Spleen (tissue), 11 donors: Measurements from ENCODE around the gene CLCN3. TPM values are rescaled to one million over a fixed set of nuclear protein-coding genes. Genes with fewer than 3 reads are reported as not detected.

Source experiments
- DNase-seq: peaks from one replicate; pipeline ENCODE4 v3.0.0-alpha.2; 2020
- H3K27ac ChIP-seq, 8 donors: fragments of 200-600 bp; sonication (generic) in 7 of 8; 1 replicate in 4 of 8; 2 replicates in 4 of 8; pipeline versions ENCODE4 v1.5.0 to v1.8.0; 2016 to 2021; ENCODE audit warnings: inconsistent platforms in 4 of 8, mild to moderate bottlenecking in 4 of 8, moderate library complexity in 1 of 8
- H3K27me3 ChIP-seq, 7 donors: fragments of 200-600 bp; sonication (generic) in 6 of 7; replicated peaks in 1 of 7; 1 replicate in 4 of 7; 2 replicates in 3 of 7; pipeline versions ENCODE4 v1.5.0 to v1.8.0; 2016 to 2021; ENCODE audit warnings: inconsistent platforms in 3 of 7, mild to moderate bottlenecking in 1 of 7
- H3K36me3 ChIP-seq, 6 donors: fragments of 200-600 bp; sonication (generic) in 5 of 6; 1 replicate in 4 of 6; 2 replicates in 2 of 6; pipeline versions ENCODE4 v1.5.0 to v1.8.0; 2016 to 2021; ENCODE audit warnings: inconsistent platforms in 2 of 6
- H3K4me1 ChIP-seq, 6 donors: fragments of 200-600 bp; sonication (generic) in 5 of 6; 1 replicate in 3 of 6; 2 replicates in 3 of 6; pipeline versions ENCODE4 v1.5.0 to v1.8.0; 2016 to 2021; ENCODE audit warnings: inconsistent platforms in 3 of 6
- H3K4me3 ChIP-seq, 8 donors: fragments of 200-600 bp; sonication (generic) in 7 of 8; 1 replicate in 4 of 8; 2 replicates in 4 of 8; pipeline versions ENCODE4 v1.5.0 to v1.8.0; 2016 to 2021; ENCODE audit warnings: inconsistent platforms in 4 of 8, mild to moderate bottlenecking in 4 of 8, moderate library complexity in 2 of 8
- H3K9me3 ChIP-seq, 8 donors: fragments of 200-600 bp; sonication (generic) in 7 of 8; 1 replicate in 4 of 8; 2 replicates in 4 of 8; pipeline versions ENCODE4 v1.5.0 to v1.8.0; 2016 to 2021; ENCODE audit warnings: inconsistent platforms in 4 of 8
- POLR2A ChIP-seq, 3 donors: fragments of 450-650 bp; IDR thresholded peaks; one replicate each; pipeline ENCODE4 v1.5.1; 2017; ENCODE audit warnings: antibody characterized with exemption in 3 of 3, mild to moderate bottlenecking in 1 of 3
- POLR2AphosphoS5 ChIP-seq, 3 donors: sonication (generic); formaldehyde crosslinking; IDR thresholded peaks; one replicate each; pipeline ENCODE4 v1.5.1; 2017; ENCODE audit warnings: antibody characterized with exemption in 3 of 3
- WGBS, 5 donors: extraction: QIAGEN DNeasy Blood & Tissue Kit in 3 of 5; methylation state at CpG; one replicate each; pipeline versions ENCODE4 v1.1.5 to v1.1.7; 2013 to 2018; 5-methylcytosine and 5-hydroxymethylcytosine counted together
- intact Hi-C: fragments of 100-400 bp; cut with DNase I; formaldehyde crosslinking; loops from one replicate; pipeline ENCODE4 v1.15.0; 2023; ENCODE audit warnings: low total_unique reads
- polyA plus RNA-seq, 3 donors: library from polyadenylated mRNA; stranded (reverse); fragments of 200-250 nt; gene quantifications; one replicate each; pipeline ENCODE4 v1.2.1, GENCODE V29; 2013
- total RNA-seq, 7 donors: library from RNA; depleted of rRNA in 3 of 7; stranded (reverse); fragments of >200 nt in 3 of 7; fragmentation: NEBNext Ultra II Directional in 4 of 7; extraction: Animal tissue kit (Norgen Biotek cat#: 25700) in 4 of 7; gene quantifications; one replicate each; pipeline versions ENCODE4 v1.1.0 to v1.2.1, GENCODE V29; 2016 to 2021
- TF ChIP-seq, protein P1 (sequence below), 11 experiments: fragments of 200-600 bp in 7 of 11; fragments of 450-650 bp in 4 of 11; sonication (generic) in 4 of 11; IDR thresholded peaks in 8 of 11; conservative IDR thresholded peaks in 3 of 11; 1 replicate in 7 of 11; 2 replicates in 4 of 11; pipeline versions ENCODE4 v1.4.0 to v1.8.0; 2016 to 2021; ENCODE audit warnings: antibody characterized with exemption in 11 of 11, inconsistent platforms in 4 of 11, mild to moderate bottlenecking in 1 of 11
- donor health status: healthy with polysubstance abuse.
- donor health status: DM: no; HTN: no; CAD: no; lungs with moderate emphysema.
- donor health status: DM: no; HTN: no; CAD: no.
- donor health status: Bipolar disorder and iron deficiency.
- donor health status: healthy.
- donor health status: DM: no; HTN: no; CAD: no.
- donor health status: DM: yes; HTN: yes; CAD: no.

Gene CLCN3
- total and polyA plus RNA-seq, 10 donors, result 4.0 to 43.3 (median 30.4) TPM

DNA sequence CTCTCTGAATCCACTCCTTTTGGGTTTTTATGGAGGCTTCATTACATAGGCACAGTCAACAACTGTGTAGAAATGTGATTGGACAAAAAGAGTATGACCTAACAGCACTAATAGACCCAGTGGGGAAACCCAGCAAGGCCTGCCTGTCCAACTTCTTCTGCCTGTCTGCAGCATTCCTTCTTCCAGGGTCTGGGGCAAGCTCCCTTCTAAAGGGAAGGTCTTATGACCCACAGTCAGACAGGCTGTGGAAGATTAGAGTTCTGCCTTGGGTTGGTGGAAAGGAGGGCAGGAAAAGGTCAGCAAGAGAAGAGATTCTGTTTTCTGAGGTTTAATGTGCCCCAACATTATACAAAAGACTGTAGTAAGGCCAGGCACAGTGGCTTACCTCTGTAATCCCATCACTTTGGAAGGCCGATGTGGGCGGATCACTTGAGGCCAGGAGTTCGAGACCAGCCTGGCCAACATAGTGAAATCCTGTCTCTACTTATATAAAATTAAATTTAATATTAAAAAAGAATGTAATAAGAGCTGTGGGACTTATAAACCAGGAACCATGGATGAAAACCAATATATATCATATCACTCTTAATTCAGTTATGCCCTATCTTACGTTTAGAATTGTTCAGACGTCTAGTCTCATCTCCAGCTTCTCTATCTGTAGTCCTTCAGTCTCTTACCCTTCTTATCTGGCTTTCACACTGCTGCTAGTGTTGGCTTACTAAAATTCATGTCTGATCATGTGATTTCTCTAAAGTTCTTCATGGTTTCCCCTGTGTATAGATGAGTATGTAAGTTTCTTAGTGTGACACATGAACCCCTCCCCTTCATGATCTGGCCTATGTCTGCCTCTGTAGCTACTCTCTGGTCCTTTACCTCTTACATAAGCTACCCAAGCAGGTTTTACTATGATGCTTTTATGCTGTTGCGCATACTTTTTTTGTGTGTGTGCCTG, 6.2 kb downstream of the CLCN3 start:
- no peak overlapping the region for H3K27ac ChIP-seq
- peaks cover 0 to 5% (median 0%) of the 10 kb centered on the region in 6 donors for H3K36me3 ChIP-seq
- TF ChIP-seq, protein P1, sequence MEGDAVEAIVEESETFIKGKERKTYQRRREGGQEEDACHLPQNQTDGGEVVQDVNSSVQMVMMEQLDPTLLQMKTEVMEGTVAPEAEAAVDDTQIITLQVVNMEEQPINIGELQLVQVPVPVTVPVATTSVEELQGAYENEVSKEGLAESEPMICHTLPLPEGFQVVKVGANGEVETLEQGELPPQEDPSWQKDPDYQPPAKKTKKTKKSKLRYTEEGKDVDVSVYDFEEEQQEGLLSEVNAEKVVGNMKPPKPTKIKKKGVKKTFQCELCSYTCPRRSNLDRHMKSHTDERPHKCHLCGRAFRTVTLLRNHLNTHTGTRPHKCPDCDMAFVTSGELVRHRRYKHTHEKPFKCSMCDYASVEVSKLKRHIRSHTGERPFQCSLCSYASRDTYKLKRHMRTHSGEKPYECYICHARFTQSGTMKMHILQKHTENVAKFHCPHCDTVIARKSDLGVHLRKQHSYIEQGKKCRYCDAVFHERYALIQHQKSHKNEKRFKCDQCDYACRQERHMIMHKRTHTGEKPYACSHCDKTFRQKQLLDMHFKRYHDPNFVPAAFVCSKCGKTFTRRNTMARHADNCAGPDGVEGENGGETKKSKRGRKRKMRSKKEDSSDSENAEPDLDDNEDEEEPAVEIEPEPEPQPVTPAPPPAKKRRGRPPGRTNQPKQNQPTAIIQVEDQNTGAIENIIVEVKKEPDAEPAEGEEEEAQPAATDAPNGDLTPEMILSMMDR (IDR thresholded peaks at IDR 0.05 in 8 of 11, conservative IDR thresholded peaks at IDR 0.05 in 3 of 11), result no peak
- TF ChIP-seq POLR2A (IDR thresholded peaks at IDR 0.05) (no peak), POLR2AphosphoS5 (IDR thresholded peaks at IDR 0.05) (no peak)
- WGBS, 5 donors, result 93 to 99% (median 96%) methylated on average over 6 of the region's 6 CpGs
- no peaks in the 10 kb centered on the region for H3K9me3 ChIP-seq
- no peak overlapping the region for H3K4me3 ChIP-seq
- no peak for DNase-seq
- no peaks in the 10 kb centered on the region for H3K27me3 ChIP-seq
- intact Hi-C loops, result no loop called here
- H3K4me1 ChIP-seq, result peaks cover 15 to 50% (median 22%) of the 10 kb centered on the region in 6 donors

DNA sequence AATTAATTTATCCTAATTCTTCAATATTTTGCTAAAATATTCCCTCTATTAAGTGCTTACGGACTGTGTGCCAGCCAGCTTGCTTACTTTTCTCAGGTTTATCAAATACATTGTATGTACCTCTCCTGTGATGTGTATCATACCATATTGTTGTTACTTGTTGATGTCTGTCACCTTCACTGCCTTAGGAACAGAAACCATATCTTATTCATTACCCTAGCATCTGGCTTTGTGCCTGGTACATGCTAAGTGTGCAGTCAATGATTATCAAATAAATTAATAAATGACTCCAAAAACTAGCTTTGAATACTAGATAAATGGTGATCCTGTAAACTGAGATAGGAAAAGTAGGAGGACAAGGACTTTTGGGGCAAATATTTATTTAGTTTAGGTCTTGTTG, 6.9 kb downstream of the CLCN3 start:
- Histone ChIP-seq H3K9me3 (no peaks in the 10 kb centered on the region), H3K27ac (no peak overlapping the region), H3K4me3 (no peak overlapping the region), H3K36me3 (peaks cover 0 to 5% (median 0%) of the 10 kb centered on the region in 6 donors), H3K4me1 (peaks cover 9 to 49% (median 18%) of the 10 kb centered on the region in 6 donors), H3K27me3 (no peaks in the 10 kb centered on the region)
- no peak for TF ChIP-seq POLR2AphosphoS5 (IDR thresholded peaks at IDR 0.05)
- TF ChIP-seq POLR2A (IDR thresholded peaks at IDR 0.05), result no peak
- TF ChIP-seq, protein P1 (IDR thresholded peaks at IDR 0.05 in 8 of 11, conservative IDR thresholded peaks at IDR 0.05 in 3 of 11), result no peak
- 93 to 98% (median 93%) methylated on average over 1 of the region's 1 CpG for WGBS, 5 donors
- intact Hi-C loops, result no loop called here
- DNase-seq, result no peak

DNA sequence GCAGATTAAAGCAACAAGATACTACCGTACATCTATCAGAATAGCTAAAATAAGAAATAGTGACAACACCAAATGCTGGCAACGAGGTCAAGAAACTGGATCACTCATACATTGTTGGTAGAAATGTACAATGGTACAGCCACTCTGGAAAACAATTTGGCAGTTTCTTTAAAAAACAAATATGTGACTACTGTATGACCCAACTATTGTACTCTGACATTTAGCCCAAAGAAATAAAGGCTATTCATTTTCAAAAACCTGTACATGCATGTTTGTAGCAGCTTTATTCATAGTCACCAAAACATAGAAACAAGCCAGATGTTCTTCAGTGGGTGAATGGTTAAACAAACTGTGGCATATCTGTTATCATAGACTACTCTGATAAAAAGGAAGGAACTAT, 8.2 kb downstream of the CLCN3 start:
- no peaks in the 10 kb centered on the region for H3K27me3 ChIP-seq
- DNase-seq, result no peak
- intact Hi-C loops, result no loop called here
- no peak overlapping the region for H3K27ac ChIP-seq
- TF ChIP-seq POLR2AphosphoS5 (IDR thresholded peaks at IDR 0.05) (no peak), POLR2A (IDR thresholded peaks at IDR 0.05) (no peak)
- TF ChIP-seq, protein P1 (IDR thresholded peaks at IDR 0.05 in 8 of 11, conservative IDR thresholded peaks at IDR 0.05 in 3 of 11), result no peak
- WGBS, 5 donors, result 90 to 96% (median 92%) methylated on average over 2 of the region's 2 CpGs
- no peaks in the 10 kb centered on the region for H3K9me3 ChIP-seq
- H3K4me3 ChIP-seq, result no peak overlapping the region
- H3K4me1 ChIP-seq, result peaks cover 0 to 44% (median 6%) of the 10 kb centered on the region in 6 donors
- H3K36me3 ChIP-seq, result peaks cover 0 to 5% (median 0%) of the 10 kb centered on the region in 6 donors

- no peak for DNase-seq
- intact Hi-C loops, result no loop called here
Observed at GRCh38 chr4:169630069-169630468, 9.7 kb downstream of the CLCN3 start.

More at GRCh38 chr4:169630069-169630468, 9.7 kb downstream of the CLCN3 start:
- no peaks in the 10 kb centered on the region for H3K9me3 ChIP-seq
- H3K36me3 ChIP-seq, result peaks cover 0 to 3% (median 0%) of the 10 kb centered on the region in 6 donors
- H3K4me1 ChIP-seq, result peaks cover 0 to 32% (median 4%) of the 10 kb centered on the region in 6 donors
- TF ChIP-seq POLR2A (IDR thresholded peaks at IDR 0.05), result no peak
- TF ChIP-seq POLR2AphosphoS5 (IDR thresholded peaks at IDR 0.05), result no peak
- 92 to 99% (median 96%) methylated on average over 3 of the region's 3 CpGs for WGBS, 5 donors
- H3K4me3 ChIP-seq, result no peak overlapping the region
- no peak overlapping the region for H3K27ac ChIP-seq
- no peaks in the 10 kb centered on the region for H3K27me3 ChIP-seq
